Measurements from ENCODE around the gene LHFPL2. TPM values are rescaled to one million over a fixed set of nuclear protein-coding genes. Genes with fewer than 3 reads are reported as not detected.
"Not testable (repeated sequence)": the region's sequence is repeated elsewhere in the genome, so short reads cannot be mapped to it uniquely, and the experiment has no call there.

Gene LHFPL2
- total and polyA plus RNA-seq, 2 donors from 2014 or later, result 1.8 to 12.6 TPM

DNA sequence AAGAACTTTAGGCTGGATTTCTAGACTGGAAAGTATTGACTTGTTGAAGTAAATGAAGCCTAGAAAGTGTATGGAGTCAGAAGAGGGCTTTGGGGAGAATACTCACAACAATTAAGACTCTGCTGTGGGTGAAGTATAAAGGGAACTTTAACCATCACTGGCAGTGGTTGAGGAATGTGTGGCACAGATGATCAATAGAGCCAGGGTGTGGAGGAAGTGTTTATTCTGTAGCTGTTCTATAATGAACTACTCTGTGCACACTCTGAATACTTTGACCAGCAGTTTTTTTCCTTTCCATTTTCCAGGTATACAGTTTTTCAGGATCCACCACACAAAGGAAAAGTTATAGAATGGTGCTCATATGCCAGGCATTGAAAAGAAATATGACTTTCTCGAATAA is 181.4 kb downstream of the LHFPL2 start:
- Histone ChIP-seq H3K9ac (ENCODE audit: low read length in 3 of 3) (no peak overlapping the region), H3K9me3 (ENCODE audit: control insufficient read depth in 2 of 3, insufficient read depth in 1 of 3, low read length in 3 of 3) (no peaks in the 10 kb centered on the region), H3K4me3 (ENCODE audit: low read length in 3 of 3) (no peak overlapping the region), H3K36me3 (ENCODE audit: control insufficient read depth in 2 of 3, insufficient read depth in 3 of 3, low read length in 3 of 3) (no peaks in the 10 kb centered on the region), H3K27me3 (ENCODE audit: control insufficient read depth, insufficient read depth, low read length) (no peaks in the 10 kb centered on the region), H3K27ac (ENCODE audit: low read depth in 2 of 2, low read length in 2 of 2) (no peak overlapping the region), H3K4me1 (ENCODE audit: control insufficient read depth in 2 of 3, insufficient read depth in 2 of 3, low read depth in 1 of 3, low read length in 3 of 3) (no peaks in the 10 kb centered on the region)
- intact Hi-C loops (cut with DNase I), result no loop called here
- TF ChIP-seq, protein P1, sequence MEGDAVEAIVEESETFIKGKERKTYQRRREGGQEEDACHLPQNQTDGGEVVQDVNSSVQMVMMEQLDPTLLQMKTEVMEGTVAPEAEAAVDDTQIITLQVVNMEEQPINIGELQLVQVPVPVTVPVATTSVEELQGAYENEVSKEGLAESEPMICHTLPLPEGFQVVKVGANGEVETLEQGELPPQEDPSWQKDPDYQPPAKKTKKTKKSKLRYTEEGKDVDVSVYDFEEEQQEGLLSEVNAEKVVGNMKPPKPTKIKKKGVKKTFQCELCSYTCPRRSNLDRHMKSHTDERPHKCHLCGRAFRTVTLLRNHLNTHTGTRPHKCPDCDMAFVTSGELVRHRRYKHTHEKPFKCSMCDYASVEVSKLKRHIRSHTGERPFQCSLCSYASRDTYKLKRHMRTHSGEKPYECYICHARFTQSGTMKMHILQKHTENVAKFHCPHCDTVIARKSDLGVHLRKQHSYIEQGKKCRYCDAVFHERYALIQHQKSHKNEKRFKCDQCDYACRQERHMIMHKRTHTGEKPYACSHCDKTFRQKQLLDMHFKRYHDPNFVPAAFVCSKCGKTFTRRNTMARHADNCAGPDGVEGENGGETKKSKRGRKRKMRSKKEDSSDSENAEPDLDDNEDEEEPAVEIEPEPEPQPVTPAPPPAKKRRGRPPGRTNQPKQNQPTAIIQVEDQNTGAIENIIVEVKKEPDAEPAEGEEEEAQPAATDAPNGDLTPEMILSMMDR (IDR thresholded peaks at IDR 0.05; ENCODE audit: borderline replicate concordance, extremely low read depth, insufficient read depth), result no peak
- FAIRE-seq, result no peak
- DNase-seq, result no peak

DNA sequence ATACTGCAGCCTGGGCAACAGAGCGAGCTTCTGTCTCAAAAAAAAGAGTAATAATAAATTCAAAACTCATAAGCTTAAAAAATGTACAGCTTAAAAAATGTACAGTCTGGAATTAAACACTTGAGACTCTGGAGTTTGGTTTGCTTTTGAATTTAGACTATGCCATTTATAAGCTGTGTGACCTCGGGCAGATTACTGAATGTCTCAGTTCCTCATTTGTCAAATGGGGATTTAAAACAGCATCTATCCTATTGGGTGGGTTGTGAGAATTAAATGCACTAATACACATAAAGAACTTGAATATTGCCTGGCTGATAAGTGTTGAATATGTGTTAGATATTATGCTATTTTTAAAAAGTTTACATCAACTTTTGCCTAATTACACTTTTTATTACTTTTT is 189.7 kb downstream of the LHFPL2 start:
- no peak for FAIRE-seq
- H3K4me1 ChIP-seq (ENCODE audit: control insufficient read depth in 2 of 3, insufficient read depth in 2 of 3, low read depth in 1 of 3, low read length in 3 of 3), result no peaks in the 10 kb centered on the region
- H3K9me3 ChIP-seq (ENCODE audit: control insufficient read depth in 2 of 3, insufficient read depth in 1 of 3, low read length in 3 of 3), result no peaks in the 10 kb centered on the region
- intact Hi-C loops (cut with DNase I), result no loop called here
- no peak for DNase-seq
- peaks cover 0 to 7% (median 0%) of the 10 kb centered on the region in 3 donors for H3K36me3 ChIP-seq (ENCODE audit: control insufficient read depth in 2 of 3, insufficient read depth in 3 of 3, low read length in 3 of 3)
- no peak overlapping the region for H3K9ac ChIP-seq (ENCODE audit: low read length in 3 of 3)
- H3K27me3 ChIP-seq (ENCODE audit: control insufficient read depth, insufficient read depth, low read length), result no peaks in the 10 kb centered on the region
- no peak overlapping the region for H3K4me3 ChIP-seq (ENCODE audit: low read length in 3 of 3)
- TF ChIP-seq, protein P1 (IDR thresholded peaks at IDR 0.05; ENCODE audit: borderline replicate concordance, extremely low read depth, insufficient read depth), result no peak
- no peak overlapping the region for H3K27ac ChIP-seq (ENCODE audit: low read depth in 2 of 2, low read length in 2 of 2)

DNA sequence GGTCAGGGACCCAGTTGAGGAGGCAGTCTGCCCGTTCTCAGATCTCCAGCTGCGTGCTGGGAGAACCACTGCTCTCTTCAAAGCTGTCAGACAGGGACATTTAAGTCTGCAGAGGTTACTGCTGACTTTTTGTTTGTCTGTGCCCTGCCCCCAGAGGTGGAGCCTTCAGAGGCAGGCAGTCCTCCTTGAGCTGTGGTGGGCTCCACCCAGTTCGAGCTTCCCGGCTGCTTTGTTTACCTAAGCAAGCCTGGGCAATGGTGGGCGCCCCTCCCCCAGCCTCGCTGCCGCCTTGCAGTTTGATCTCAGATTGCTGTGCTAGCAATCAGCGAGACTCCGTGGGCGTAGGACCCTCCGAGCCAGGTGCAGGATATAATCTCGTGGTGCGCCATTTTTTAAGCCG is 191.1 kb downstream of the LHFPL2 start:
- H3K27me3 ChIP-seq (ENCODE audit: control insufficient read depth, insufficient read depth, low read length); H3K9ac ChIP-seq (ENCODE audit: low read length in 3 of 3); H3K36me3 ChIP-seq (ENCODE audit: control insufficient read depth in 2 of 3, insufficient read depth in 3 of 3, low read length in 3 of 3); H3K4me3 ChIP-seq (ENCODE audit: low read length in 3 of 3); intact Hi-C loops (cut with DNase I); H3K27ac ChIP-seq (ENCODE audit: low read depth in 2 of 2, low read length in 2 of 2); H3K4me1 ChIP-seq (ENCODE audit: control insufficient read depth in 2 of 3, insufficient read depth in 2 of 3, low read depth in 1 of 3, low read length in 3 of 3); FAIRE-seq; H3K9me3 ChIP-seq (ENCODE audit: control insufficient read depth in 2 of 3, insufficient read depth in 1 of 3, low read length in 3 of 3); DNase-seq: not testable (repeated sequence)

DNA sequence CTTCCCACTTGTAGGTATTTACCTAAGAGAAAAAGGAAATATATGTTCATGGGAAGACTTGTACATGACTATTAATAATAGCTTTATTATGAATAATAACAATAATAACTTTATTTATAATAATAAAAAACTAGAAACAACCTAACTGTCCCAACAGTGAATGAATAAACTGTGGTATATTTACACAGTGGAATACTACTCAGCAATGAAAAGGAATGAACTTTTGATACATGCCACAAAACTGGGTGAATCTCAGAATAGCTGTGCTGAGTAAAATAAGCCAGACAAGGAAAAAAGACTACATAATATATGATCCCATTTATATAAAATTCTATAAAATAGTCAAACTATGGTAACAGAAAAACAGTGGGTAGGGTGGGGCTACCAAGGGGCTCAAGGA is 199.5 kb downstream of the LHFPL2 start:
- H3K27ac ChIP-seq (ENCODE audit: low read depth in 2 of 2, low read length in 2 of 2), result no peak overlapping the region
- H3K4me1 ChIP-seq (ENCODE audit: control insufficient read depth in 2 of 3, insufficient read depth in 2 of 3, low read depth in 1 of 3, low read length in 3 of 3), result no peaks in the 10 kb centered on the region
- H3K36me3 ChIP-seq (ENCODE audit: control insufficient read depth in 2 of 3, insufficient read depth in 3 of 3, low read length in 3 of 3), result no peaks in the 10 kb centered on the region
- TF ChIP-seq, protein P1 (IDR thresholded peaks at IDR 0.05; ENCODE audit: borderline replicate concordance, extremely low read depth, insufficient read depth), result no peak
- H3K9ac ChIP-seq (ENCODE audit: low read length in 3 of 3), result no peak overlapping the region
- H3K9me3 ChIP-seq (ENCODE audit: control insufficient read depth in 2 of 3, insufficient read depth in 1 of 3, low read length in 3 of 3), result no peaks in the 10 kb centered on the region
- DNase-seq (no peak), FAIRE-seq (no peak)
- intact Hi-C loops (cut with DNase I), result no loop called here
- no peak overlapping the region for H3K4me3 ChIP-seq (ENCODE audit: low read length in 3 of 3)
- H3K27me3 ChIP-seq (ENCODE audit: control insufficient read depth, insufficient read depth, low read length), result no peaks in the 10 kb centered on the region

Data from kidney (tissue), 14 donors.